ENCODE results near the gene UBASH3B. TPM values are rescaled to one million over a fixed set of nuclear protein-coding genes. Genes with fewer than 3 reads are reported as not detected.

The UBASH3B gene
- total RNA-seq, 1 donor, result 21.4 TPM

DNA sequence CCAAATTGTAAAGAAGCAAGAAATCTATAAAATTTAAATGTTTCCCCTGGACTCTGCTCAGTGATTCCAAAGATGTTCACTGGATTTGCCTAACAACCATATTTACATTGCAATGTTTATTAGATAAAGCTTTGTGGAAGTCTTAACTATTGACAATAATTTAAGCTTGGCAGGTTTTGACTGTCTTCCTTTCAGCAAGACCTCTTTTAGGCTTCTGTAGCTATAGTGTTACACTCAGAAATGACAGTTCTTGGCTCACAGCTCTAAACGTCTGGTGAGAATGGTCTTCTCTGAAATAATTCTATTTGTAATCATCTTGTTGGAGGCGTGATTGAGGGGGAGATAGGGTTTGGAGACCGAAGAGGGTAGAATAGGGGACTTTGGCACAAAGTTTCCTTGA, 138.0 kb downstream of the UBASH3B start:
- Histone ChIP-seq H3K4me1 (ENCODE audit: insufficient read depth, low read length) (peaks cover 22% of the 10 kb centered on the region), H3K27me3 (ENCODE audit: insufficient read depth, low read length) (no peaks in the 10 kb centered on the region), H3K4me2 (ENCODE audit: insufficient read depth, low read length) (no peak overlapping the region), H3K79me2 (ENCODE audit: insufficient read depth, low read length) (no peaks in the 10 kb centered on the region), H3K36me3 (ENCODE audit: insufficient read depth, low read length) (peaks cover 53% of the 10 kb centered on the region), H3K27ac (ENCODE audit: low read depth, low read length) (no peak overlapping the region), H2AFZ (ENCODE audit: low read length) (no peak overlapping the region), H3K4me3 (ENCODE audit: insufficient read depth, low read length) (no peak overlapping the region), H4K20me1 (ENCODE audit: insufficient read depth, low read length) (no peaks in the 10 kb centered on the region), H3K9me3 (ENCODE audit: low read depth, low read length) (no peaks in the 10 kb centered on the region)
- no peak for DNase-seq (ENCODE audit: insufficient read length, low spot score, missing footprints)
- no peak for TF ChIP-seq CTCF (IDR thresholded peaks at IDR 0.05; ENCODE audit: extremely low read depth, low read depth, low read length)

DNA sequence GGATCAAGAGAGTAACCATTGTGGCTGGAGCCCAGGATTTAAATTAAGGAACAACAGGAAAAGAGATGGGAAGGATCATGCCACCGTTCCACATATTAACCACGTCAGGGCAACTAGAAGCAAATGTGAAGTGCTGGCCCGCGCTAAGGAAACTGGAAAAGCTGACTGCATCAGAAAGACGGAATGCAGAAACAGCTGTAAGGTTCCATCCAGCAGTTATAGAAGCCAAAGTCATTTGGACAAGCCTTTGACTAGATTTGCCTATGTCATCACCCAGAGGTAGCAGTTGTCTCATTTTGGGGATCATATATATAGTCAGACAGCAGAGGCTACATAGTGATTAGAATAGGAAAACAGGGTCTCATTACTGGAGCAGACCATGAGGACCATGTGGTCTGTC, 139.8 kb downstream of the UBASH3B start:
- Histone ChIP-seq H3K36me3 (ENCODE audit: insufficient read depth, low read length) (peaks cover 52% of the 10 kb centered on the region), H3K27ac (ENCODE audit: low read depth, low read length) (no peak overlapping the region), H3K27me3 (ENCODE audit: insufficient read depth, low read length) (no peaks in the 10 kb centered on the region), H3K4me2 (ENCODE audit: insufficient read depth, low read length) (no peak overlapping the region), H4K20me1 (ENCODE audit: insufficient read depth, low read length) (no peaks in the 10 kb centered on the region), H2AFZ (ENCODE audit: low read length) (no peak overlapping the region), H3K79me2 (ENCODE audit: insufficient read depth, low read length) (no peaks in the 10 kb centered on the region), H3K4me1 (ENCODE audit: insufficient read depth, low read length) (peaks cover 22% of the 10 kb centered on the region), H3K9me3 (ENCODE audit: low read depth, low read length) (no peaks in the 10 kb centered on the region), H3K4me3 (ENCODE audit: insufficient read depth, low read length) (no peak overlapping the region)
- no peak for DNase-seq (ENCODE audit: insufficient read length, low spot score, missing footprints)
- TF ChIP-seq CTCF (IDR thresholded peaks at IDR 0.05; ENCODE audit: extremely low read depth, low read depth, low read length), result no peak

- Histone ChIP-seq H3K9me3 (ENCODE audit: low read depth, low read length) (no peaks in the 10 kb centered on the region), H2AFZ (ENCODE audit: low read length) (no peak overlapping the region), H3K4me2 (ENCODE audit: insufficient read depth, low read length) (no peak overlapping the region), H4K20me1 (ENCODE audit: insufficient read depth, low read length) (no peaks in the 10 kb centered on the region), H3K4me3 (ENCODE audit: insufficient read depth, low read length) (no peak overlapping the region), H3K36me3 (ENCODE audit: insufficient read depth, low read length) (peaks cover 55% of the 10 kb centered on the region), H3K4me1 (ENCODE audit: insufficient read depth, low read length) (peaks cover 16% of the 10 kb centered on the region), H3K79me2 (ENCODE audit: insufficient read depth, low read length) (no peaks in the 10 kb centered on the region), H3K27me3 (ENCODE audit: insufficient read depth, low read length) (no peaks in the 10 kb centered on the region), H3K27ac (ENCODE audit: low read depth, low read length) (no peak overlapping the region)
- TF ChIP-seq CTCF (IDR thresholded peaks at IDR 0.05; ENCODE audit: extremely low read depth, low read depth, low read length), result peak; percentile 88
- no peak for DNase-seq (ENCODE audit: insufficient read length, low spot score, missing footprints)
These were observed 140.7 kb downstream of the UBASH3B start for GRCh38 chr11:122796128-122796717.

DNA sequence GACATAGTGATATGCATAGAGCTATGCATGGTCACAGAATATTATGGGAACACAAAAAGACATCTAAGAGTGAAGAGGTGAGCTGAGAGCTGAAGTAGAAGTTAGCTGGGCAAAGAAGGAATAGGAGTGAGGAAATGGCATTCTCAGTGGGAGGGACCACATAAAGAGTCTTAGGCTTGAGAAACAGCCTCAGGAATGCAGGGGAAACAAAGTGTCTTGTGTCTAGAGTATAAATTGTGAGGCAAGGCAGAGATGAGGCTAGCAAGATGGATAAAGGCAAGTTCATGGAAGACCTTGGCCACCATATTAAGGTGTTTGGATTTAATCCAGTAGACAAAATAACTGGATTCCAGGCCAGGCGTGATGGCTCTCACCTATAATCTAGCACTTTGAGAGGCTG, 142.1 kb downstream of the UBASH3B start:
- Histone ChIP-seq H3K36me3 (ENCODE audit: insufficient read depth, low read length) (peaks cover 59% of the 10 kb centered on the region), H3K4me3 (ENCODE audit: insufficient read depth, low read length) (no peak overlapping the region), H4K20me1 (ENCODE audit: insufficient read depth, low read length) (no peaks in the 10 kb centered on the region), H3K4me1 (ENCODE audit: insufficient read depth, low read length) (peaks cover 3% of the 10 kb centered on the region), H3K79me2 (ENCODE audit: insufficient read depth, low read length) (no peaks in the 10 kb centered on the region), H3K4me2 (ENCODE audit: insufficient read depth, low read length) (no peak overlapping the region), H3K9me3 (ENCODE audit: low read depth, low read length) (no peaks in the 10 kb centered on the region), H2AFZ (ENCODE audit: low read length) (no peak overlapping the region), H3K27ac (ENCODE audit: low read depth, low read length) (no peak overlapping the region), H3K27me3 (ENCODE audit: insufficient read depth, low read length) (no peaks in the 10 kb centered on the region)
- TF ChIP-seq CTCF (IDR thresholded peaks at IDR 0.05; ENCODE audit: extremely low read depth, low read depth, low read length), result no peak
- no peak for DNase-seq (ENCODE audit: insufficient read length, low spot score, missing footprints)

Data from osteoblast (primary cell).